IMR-90 (cell line): ENCODE measurements around the gene VCPKMT. TPM values are rescaled to one million over a fixed set of nuclear protein-coding genes. Genes with fewer than 3 reads are reported as not detected.

Source experiments
- ATAC-seq: fragments of 200-7000 bp; cut with Tn5 transposase; 2 replicates; pipeline ENCODE4 v1.9.1; 2020; ENCODE audit warnings: low read depth, mild to moderate bottlenecking, moderate library complexity
- BruUV-seq: library from RNA; stranded (reverse); fragments of 400-500 nt; replicated peaks from 2 replicates; lab custom pipeline; 2021; lab: Mats Ljungman, UMichigan
- CTCF ChIA-PET: fragments of 300-600 bp; formaldehyde crosslinking; extraction: SDS; loops from one replicate; lab custom pipeline; 2021; ENCODE audit warnings: antibody characterized with exemption; lab: Yijun Ruan, JAX
- POLR2A ChIA-PET: fragments of 300-600 bp; sonication (Branson Sonifier 250); formaldehyde crosslinking; loops from one replicate; lab custom pipeline; 2022; ENCODE audit warnings: antibody characterized with exemption; ENCODE audit not compliant: unreplicated experiment; lab: Charles Lee
- DNase-seq: peaks from one replicate; pipeline ENCODE4 v3.0.0; 2013
- H2AFZ ChIP-seq: replicated peaks from 2 replicates; pipeline ENCODE3; 2013; ENCODE audit warnings: low read length, mild to moderate bottlenecking; ENCODE audit not compliant: poor library complexity
- H2AK5ac ChIP-seq: 2 replicates; pipeline ENCODE4 v1.6.1; 2013; ENCODE audit warnings: low read depth, low read length, inconsistent platforms
- H2AK9ac ChIP-seq: replicated peaks from 2 replicates; pipeline ENCODE3; 2013; ENCODE audit warnings: mild to moderate bottlenecking, low read depth, low read length, moderate library complexity; ENCODE audit not compliant: poor library complexity
- H2BK120ac ChIP-seq: 2 replicates; pipeline ENCODE4 v1.6.1; 2013; ENCODE audit warnings: low read depth, low read length, inconsistent platforms
- H2BK15ac ChIP-seq: 3 replicates; pipeline ENCODE4 v1.6.1; 2013; ENCODE audit warnings: low read depth, low read length, inconsistent platforms
- H2BK20ac ChIP-seq: 2 replicates; pipeline ENCODE4 v1.6.1; 2013; ENCODE audit warnings: low read depth, mild to moderate bottlenecking, inconsistent platforms, low read length, moderate library complexity
- H2BK5ac ChIP-seq: 2 replicates; pipeline ENCODE4 v1.6.1; 2013; ENCODE audit warnings: mild to moderate bottlenecking, low read depth, low read length, inconsistent platforms; ENCODE audit not compliant: poor library complexity, severe bottlenecking
- H3K14ac ChIP-seq: replicated peaks from 2 replicates; pipeline ENCODE4 v1.6.1; 2013; ENCODE audit warnings: low read depth, low read length, inconsistent platforms
- H3K18ac ChIP-seq: 2 replicates; pipeline ENCODE4 v1.6.1; 2013; ENCODE audit warnings: low read depth, low read length, control low read depth
- H3K23ac ChIP-seq: 2 replicates; pipeline ENCODE4 v1.6.1; 2013; ENCODE audit warnings: low read depth, low read length, inconsistent platforms
- H3K27ac ChIP-seq: 2 replicates; pipeline ENCODE4 v1.5.1; 2013; ENCODE audit warnings: mild to moderate bottlenecking, control low read depth, low read length; ENCODE audit not compliant: insufficient read depth
- H3K27me3 ChIP-seq: 2 replicates; pipeline ENCODE4 v1.6.1; 2013; ENCODE audit warnings: low read length; ENCODE audit not compliant: control insufficient read depth, insufficient read depth
- H3K36me3 ChIP-seq: 2 replicates; pipeline ENCODE4 v1.6.1; 2013; ENCODE audit warnings: low read length, mixed read lengths; ENCODE audit not compliant: control insufficient read depth, insufficient read depth
- H3K4ac ChIP-seq: 2 replicates; pipeline ENCODE4 v1.6.1; 2013; ENCODE audit warnings: low read depth, low read length, inconsistent platforms
- H3K4me1 ChIP-seq: 2 replicates; pipeline ENCODE4 v1.6.1; 2013; ENCODE audit warnings: low read length, mixed read lengths; ENCODE audit not compliant: control insufficient read depth, insufficient read depth
- H3K4me2 ChIP-seq: 2 replicates; pipeline ENCODE4 v1.6.1; 2013; ENCODE audit warnings: low read depth, mild to moderate bottlenecking, control low read depth, low read length, moderate library complexity
- H3K4me3 ChIP-seq: 2 replicates; pipeline ENCODE4 v1.5.1; 2013; ENCODE audit warnings: low read depth, mild to moderate bottlenecking, control low read depth, low read length, moderate library complexity; ENCODE audit not compliant: insufficient read depth
- H3K56ac ChIP-seq: 2 replicates; pipeline ENCODE4 v1.6.1; 2013; ENCODE audit warnings: low read length, inconsistent platforms; ENCODE audit not compliant: insufficient read depth; ENCODE audit errors: extremely low read depth
- H3K79me1 ChIP-seq, 2 experiments: 2 replicates each; pipeline ENCODE4 v1.6.1; 2013; ENCODE audit warnings: low read length in 2 of 2, inconsistent platforms in 1 of 2, low read depth in 1 of 2
- H3K9ac ChIP-seq: 2 replicates; pipeline ENCODE4 v1.6.1; 2013; ENCODE audit warnings: low read depth, low read length, control low read depth
- H3K9me1 ChIP-seq: 2 replicates; pipeline ENCODE4 v1.6.1; 2013; ENCODE audit warnings: low read length, inconsistent platforms; ENCODE audit not compliant: insufficient read depth
- H3K9me3 ChIP-seq: 2 replicates; pipeline ENCODE4 v1.6.1; 2013; ENCODE audit warnings: low read length; ENCODE audit not compliant: control insufficient read depth, insufficient read depth
- H4K20me1 ChIP-seq: 2 replicates; pipeline ENCODE4 v1.6.1; 2013; ENCODE audit warnings: low read length, inconsistent platforms; ENCODE audit not compliant: insufficient read depth
- H4K5ac ChIP-seq: 2 replicates; pipeline ENCODE4 v1.6.1; 2013; ENCODE audit warnings: mild to moderate bottlenecking, low read depth, low read length, control low read depth
- H4K8ac ChIP-seq, 2 experiments: 2 replicates each; pipeline ENCODE4 v1.6.1; 2013; ENCODE audit warnings: low read depth in 2 of 2, low read length in 2 of 2, control low read depth in 1 of 2, inconsistent platforms in 1 of 2
- H4K91ac ChIP-seq: 2 replicates; pipeline ENCODE4 v1.6.1; 2013; ENCODE audit warnings: low read depth, low read length, inconsistent platforms; ENCODE audit not compliant: insufficient read depth
- FOS ChIP-seq: fragments of 150-350 bp; IDR thresholded peaks from 2 replicates; pipeline ENCODE4 v1.6.1; 2016; ENCODE audit warnings: low read depth, low read length
- MAZ ChIP-seq: IDR thresholded peaks from 2 replicates; pipeline ENCODE4 v1.6.1; 2012; ENCODE audit warnings: low read depth, mild to moderate bottlenecking, low read length, improper control_type of control experiment, moderate library complexity, borderline replicate concordance
- NFE2L2 ChIP-seq: fragments of 150-350 bp; IDR thresholded peaks from 2 replicates; pipeline ENCODE4 v1.6.1; 2016; ENCODE audit warnings: low read depth, mild to moderate bottlenecking, low read length
- POLR2A ChIP-seq: IDR thresholded peaks from 2 replicates; pipeline ENCODE4 v1.6.1; 2012; ENCODE audit warnings: mild to moderate bottlenecking, low read depth, low read length
- whole genome bisulfite sequencing, 2 experiments: methylation state at CpG; one replicate each; pipeline versions ENCODE4 v1.1.5 to v1.1.7; 2013; ENCODE audit warnings: missing lambda C conversion rate in 2 of 2; ENCODE audit not compliant: insufficient read length in 1 of 2; ENCODE audit errors: extremely low coverage in 2 of 2; 5-methylcytosine and 5-hydroxymethylcytosine counted together
- dilution Hi-C: fragments of 300-500 bp; cut with HindIII; formaldehyde crosslinking; loops from one replicate; pipeline ENCODE4 v1.14.3; 2018; ENCODE audit warnings: low sequenced_read_pairs; ENCODE audit not compliant: unreplicated experiment
- in situ Hi-C: fragments of 300-500 bp; cut with MboI; formaldehyde crosslinking; loops from 3 replicates; pipeline ENCODE4 v1.14.3; 2019; ENCODE audit warnings: low sequenced_read_pairs, inconsistent platforms, mixed read lengths
- intact Hi-C: fragments of 100-400 bp; cut with micrococcal nuclease; formaldehyde crosslinking; loops from 2 replicates; pipeline ENCODE4 v1.10.0; 2022
- polyA plus RNA-seq, 3 experiments: library from polyadenylated mRNA; depleted of rRNA; stranded (reverse); fragments of >200 nt; gene quantifications; 2 replicates each; pipeline ENCODE4 v1.2.3, GENCODE V29; 2012; ENCODE audit warnings: low replicate concordance in 1 of 3
- total RNA-seq: library from RNA; depleted of rRNA; stranded (reverse); fragments of >200 nt; gene quantifications from 2 replicates; pipeline ENCODE4 v1.2.3, GENCODE V29; 2012
- TF ChIP-seq, protein P1 (sequence below): fragments of 150-350 bp; IDR thresholded peaks from 2 replicates; pipeline ENCODE4 v1.6.1; 2016; ENCODE audit warnings: low read depth, mild to moderate bottlenecking, low read length, moderate library complexity, borderline replicate concordance

Gene VCPKMT
- total and polyA plus RNA-seq, 2 of the 4 experiments (the other 2 are of a cell fraction), result 2.5 to 4.7 TPM

GRCh38 chr14:50065583-50065982, 50.8 kb downstream of the VCPKMT start:
- no TSS peak for BruUV-seq
- no peak overlapping the region for H3K18ac ChIP-seq
- no peaks in the 10 kb centered on the region for H3K36me3 ChIP-seq
- no peaks in the 10 kb centered on the region for H3K9me3 ChIP-seq
- no peak for TF ChIP-seq POLR2A
- no peak for TF ChIP-seq FOS
- no peak for TF ChIP-seq MAZ
- TF ChIP-seq, protein P1, sequence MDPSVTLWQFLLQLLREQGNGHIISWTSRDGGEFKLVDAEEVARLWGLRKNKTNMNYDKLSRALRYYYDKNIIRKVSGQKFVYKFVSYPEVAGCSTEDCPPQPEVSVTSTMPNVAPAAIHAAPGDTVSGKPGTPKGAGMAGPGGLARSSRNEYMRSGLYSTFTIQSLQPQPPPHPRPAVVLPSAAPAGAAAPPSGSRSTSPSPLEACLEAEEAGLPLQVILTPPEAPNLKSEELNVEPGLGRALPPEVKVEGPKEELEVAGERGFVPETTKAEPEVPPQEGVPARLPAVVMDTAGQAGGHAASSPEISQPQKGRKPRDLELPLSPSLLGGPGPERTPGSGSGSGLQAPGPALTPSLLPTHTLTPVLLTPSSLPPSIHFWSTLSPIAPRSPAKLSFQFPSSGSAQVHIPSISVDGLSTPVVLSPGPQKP, result no peak
- no peak for TF ChIP-seq NFE2L2
- H2AK5ac ChIP-seq, result no peak overlapping the region
- DNase-seq (no peak), ATAC-seq (no peak)
- WGBS, 2 experiments, result 100% methylated on average over 2 of the region's 3 CpGs; no CpG with 5 or more reads in 1 of the 2 experiments
- H3K56ac ChIP-seq, result no peak overlapping the region
- H2BK20ac ChIP-seq, result no peak overlapping the region
- no peak overlapping the region for H2AFZ ChIP-seq
- no peak overlapping the region for H2AK9ac ChIP-seq
- H4K5ac ChIP-seq, result no peak overlapping the region
- H3K4me3 ChIP-seq, result no peak overlapping the region
- dilution Hi-C loops, result no loop called here
- H2BK120ac ChIP-seq, result no peak overlapping the region
- H3K9me1 ChIP-seq, result peaks cover 25% of the 10 kb centered on the region
- H3K14ac ChIP-seq, result no peak overlapping the region
- no peak overlapping the region for H4K8ac ChIP-seq
- no peak overlapping the region for H2BK5ac ChIP-seq
- no peak overlapping the region for H3K27ac ChIP-seq
- in situ Hi-C loops, result no loop called here
- H3K27me3 ChIP-seq, result no peaks in the 10 kb centered on the region
- H3K9ac ChIP-seq, result no peak overlapping the region
- no peak overlapping the region for H3K4ac ChIP-seq
- H4K20me1 ChIP-seq, result no peaks in the 10 kb centered on the region
- peaks cover 27% of the 10 kb centered on the region for H3K4me1 ChIP-seq
- no peak overlapping the region for H2BK15ac ChIP-seq
- intact Hi-C loops, result no loop called here
- POLR2A ChIA-PET, result no interaction called here
- peaks cover 0 to 3% of the 10 kb centered on the region in 2 experiments; a peak in 2 of 4 replicates for H3K79me1 ChIP-seq
- CTCF ChIA-PET, result no interaction called here
- H3K23ac ChIP-seq, result no peak overlapping the region
- no peak overlapping the region for H4K91ac ChIP-seq
- H3K4me2 ChIP-seq, result no peak overlapping the region
